DND-41 (cell line): Measurements from ENCODE around the gene FGR.

ENCODE experiments used
- EZH2 ChIP-seq: IDR thresholded peaks from 3 replicates; pipeline ENCODE4 v1.6.1; 2012; ENCODE audit warnings: borderline replicate concordance, low read depth, mild to moderate bottlenecking, moderate library complexity, low read length, inconsistent platforms; ENCODE audit not compliant: severe bottlenecking
- TF ChIP-seq, protein P1 (sequence below): IDR thresholded peaks from 2 replicates; pipeline ENCODE4 v1.5.1; 2012; ENCODE audit warnings: borderline replicate concordance, low read length, moderate library complexity, mild to moderate bottlenecking; ENCODE audit not compliant: poor library complexity, severe bottlenecking; ENCODE audit errors: extremely low read depth

DNA sequence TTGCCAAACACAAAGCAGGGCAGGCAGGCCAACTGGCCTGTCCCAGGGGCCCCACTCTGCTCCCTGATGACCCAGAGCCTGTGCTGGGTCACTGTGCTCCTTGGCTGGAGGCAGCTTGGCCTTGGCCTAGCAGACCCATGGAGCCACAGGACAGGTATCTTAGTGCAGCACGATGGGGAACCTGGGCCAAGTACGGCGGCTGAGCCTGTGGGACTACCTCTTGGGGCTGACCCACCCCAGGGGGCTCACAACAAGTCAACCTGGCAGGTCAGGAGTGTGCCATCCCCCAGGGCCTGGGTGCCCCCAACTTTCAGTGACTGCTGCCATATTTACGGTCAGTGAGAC lies 10.1 kb upstream of the FGR start:
- TF ChIP-seq, protein P1, sequence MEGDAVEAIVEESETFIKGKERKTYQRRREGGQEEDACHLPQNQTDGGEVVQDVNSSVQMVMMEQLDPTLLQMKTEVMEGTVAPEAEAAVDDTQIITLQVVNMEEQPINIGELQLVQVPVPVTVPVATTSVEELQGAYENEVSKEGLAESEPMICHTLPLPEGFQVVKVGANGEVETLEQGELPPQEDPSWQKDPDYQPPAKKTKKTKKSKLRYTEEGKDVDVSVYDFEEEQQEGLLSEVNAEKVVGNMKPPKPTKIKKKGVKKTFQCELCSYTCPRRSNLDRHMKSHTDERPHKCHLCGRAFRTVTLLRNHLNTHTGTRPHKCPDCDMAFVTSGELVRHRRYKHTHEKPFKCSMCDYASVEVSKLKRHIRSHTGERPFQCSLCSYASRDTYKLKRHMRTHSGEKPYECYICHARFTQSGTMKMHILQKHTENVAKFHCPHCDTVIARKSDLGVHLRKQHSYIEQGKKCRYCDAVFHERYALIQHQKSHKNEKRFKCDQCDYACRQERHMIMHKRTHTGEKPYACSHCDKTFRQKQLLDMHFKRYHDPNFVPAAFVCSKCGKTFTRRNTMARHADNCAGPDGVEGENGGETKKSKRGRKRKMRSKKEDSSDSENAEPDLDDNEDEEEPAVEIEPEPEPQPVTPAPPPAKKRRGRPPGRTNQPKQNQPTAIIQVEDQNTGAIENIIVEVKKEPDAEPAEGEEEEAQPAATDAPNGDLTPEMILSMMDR = no peak
- no peak for TF ChIP-seq EZH2
